GM18499 (cell line): ENCODE measurements around the gene FAM107A.

ENCODE experiments used
- ATAC-seq: cut with Tn5 transposase; IDR thresholded peaks from one replicate; pipeline ENCODE4 v1.9.1; 2021; ENCODE audit warnings: moderate number of reproducible peaks; ENCODE audit not compliant: insufficient read depth, unreplicated experiment

The FAM107A gene

DNA sequence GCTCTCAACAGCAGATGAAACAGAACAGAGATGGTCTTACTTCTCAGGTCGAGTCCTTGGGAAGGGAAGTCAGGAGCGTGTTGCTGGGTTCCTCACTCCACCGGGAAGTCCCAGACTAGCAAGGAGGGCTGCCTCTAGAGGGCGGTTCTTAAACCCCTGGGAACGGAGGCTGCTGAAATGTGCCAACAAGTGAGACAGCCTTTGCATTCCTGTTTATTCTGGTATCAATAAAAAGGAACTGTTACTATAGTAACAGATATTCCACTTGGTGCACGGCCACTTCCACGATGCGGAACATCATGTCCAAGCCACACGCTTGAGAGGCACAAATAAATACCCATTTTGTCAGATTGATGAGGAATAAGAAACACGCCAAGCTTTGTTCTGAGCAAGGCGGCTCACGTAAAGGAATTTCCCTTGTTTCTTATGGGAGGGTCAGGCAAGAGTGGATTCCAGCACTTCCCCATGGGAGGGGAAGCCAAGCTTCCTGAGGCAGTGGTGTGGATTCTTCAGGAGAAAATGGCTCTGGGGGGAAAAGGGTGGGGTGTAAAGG, at the start of gene FAM107A:
TSS of gene FAM107A (minus strand) at position 123 of the 553 bp plus-strand sequence. CDS start 7,531 bp downstream, outside the sequence.
- no peak for ATAC-seq

- no peak for ATAC-seq
These were observed 48.1 kb upstream of the FAM107A start for GRCh38 chr3:58625196-58625824.

- ATAC-seq = no peak
These were observed 47.4 kb upstream of the FAM107A start for GRCh38 chr3:58624550-58624949.

DNA sequence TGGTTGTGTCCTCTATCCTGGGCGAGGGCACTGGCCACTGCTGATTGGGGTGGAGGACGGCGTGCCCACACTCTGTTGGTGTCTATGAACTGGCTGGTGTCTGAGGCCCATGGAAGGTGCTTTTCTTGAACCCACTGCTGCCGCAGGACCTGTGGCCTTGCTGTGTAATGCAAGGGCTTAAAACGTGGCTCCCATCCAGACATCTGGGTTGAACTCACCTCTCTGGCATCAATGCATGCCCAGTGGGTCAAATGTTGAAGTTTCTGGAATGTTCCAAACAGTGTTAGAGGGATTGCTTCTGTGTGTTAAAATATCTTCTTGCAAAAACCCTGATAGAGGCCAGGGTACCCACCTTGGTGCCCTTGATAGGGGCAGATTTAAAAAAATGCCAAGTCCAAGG, 46.8 kb upstream of the FAM107A start:
- ATAC-seq = no peak

GRCh38 chr3:58623478-58623877, 46.3 kb upstream of the FAM107A start:
- no peak for ATAC-seq

DNA sequence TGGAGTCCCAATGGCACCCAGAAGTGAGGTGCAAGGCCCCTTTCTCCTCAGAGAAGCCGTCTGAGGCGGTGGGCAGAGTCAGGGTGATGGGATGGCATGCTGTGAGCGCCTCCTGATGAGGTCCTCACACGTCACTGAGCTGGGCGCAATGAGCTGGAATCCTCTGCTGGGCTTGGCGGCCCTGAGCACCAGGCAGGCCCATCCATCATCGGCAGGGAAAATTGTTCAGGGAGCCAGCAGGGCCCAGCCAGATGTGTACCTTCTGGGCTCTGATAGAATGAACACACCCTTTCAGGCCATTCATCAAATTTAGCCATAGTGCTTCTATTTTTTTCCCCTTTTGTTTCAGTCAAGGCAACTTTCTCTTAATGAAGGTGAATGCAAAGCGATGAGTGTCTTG, 45.7 kb upstream of the FAM107A start:
- no peak for ATAC-seq

DNA sequence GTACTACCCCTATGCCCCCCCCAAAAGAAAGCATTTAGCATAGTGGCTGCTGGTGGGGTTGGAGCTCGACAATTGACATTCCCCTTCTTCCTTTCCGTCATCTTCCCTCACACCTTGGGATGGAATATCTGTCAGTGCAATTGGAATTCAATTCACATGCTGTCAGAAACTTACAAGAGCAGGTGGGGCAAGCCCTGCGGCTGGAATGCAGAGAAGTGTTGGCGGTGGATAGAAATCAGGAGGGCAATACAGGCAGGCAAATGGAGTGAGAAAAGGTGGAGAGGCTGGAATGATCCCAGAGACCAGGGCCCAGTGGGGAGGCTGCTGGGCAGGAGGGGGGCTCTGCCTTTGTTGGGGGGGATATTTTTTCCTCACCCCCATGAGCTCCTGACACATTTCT, 45.2 kb upstream of the FAM107A start:
- ATAC-seq = no peak

GRCh38 chr3:58621086-58621830, 44.1 kb upstream of the FAM107A start:
- no peak for ATAC-seq

- ATAC-seq = no peak
These were observed 43.2 kb upstream of the FAM107A start for GRCh38 chr3:58620421-58620820.

GRCh38 chr3:58617338-58617761, 40.2 kb upstream of the FAM107A start:
- no peak for ATAC-seq

DNA sequence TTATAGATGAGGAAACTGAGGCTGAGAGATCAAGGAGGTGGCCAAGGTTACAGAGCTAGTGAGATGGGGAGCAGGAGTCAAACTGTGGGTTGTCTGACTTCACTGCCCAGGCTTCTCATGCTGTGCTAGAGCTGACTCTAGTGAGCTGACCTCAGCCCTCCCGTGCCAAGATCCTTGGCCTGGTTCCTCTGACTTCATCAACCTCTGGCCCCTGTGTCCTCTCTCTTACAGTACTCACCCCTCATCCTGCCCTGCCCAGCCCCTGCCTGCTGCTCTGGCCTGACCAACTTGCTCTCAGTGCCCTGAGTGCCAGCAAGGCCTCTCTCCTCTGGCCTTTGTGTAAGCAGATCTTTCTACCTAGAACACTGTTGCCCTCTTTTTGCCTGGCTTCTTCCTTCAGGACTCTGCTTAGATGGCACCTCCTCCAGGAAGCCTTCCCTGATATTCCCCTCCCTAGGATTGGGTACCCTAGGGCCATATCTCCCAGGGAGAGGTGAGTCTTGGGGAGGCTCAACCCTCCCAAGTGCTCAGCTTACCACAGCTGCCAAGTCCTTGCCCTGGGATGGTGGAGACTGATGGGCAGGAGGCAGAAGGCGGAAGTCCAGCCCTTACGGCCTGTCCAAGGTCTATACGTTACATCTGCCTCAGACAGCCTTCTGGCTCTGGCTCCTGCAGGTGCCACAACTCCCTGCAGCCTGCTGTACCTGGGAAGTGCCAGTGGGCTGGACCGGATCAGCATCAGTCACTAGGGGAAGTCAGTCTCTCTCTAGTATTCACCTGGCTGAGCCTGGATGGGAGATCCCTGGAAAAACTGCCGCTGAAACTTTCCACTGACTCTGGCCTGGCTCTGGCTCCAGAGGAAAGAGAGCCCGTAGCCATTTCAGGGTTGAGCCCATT, 36.3 kb upstream of the FAM107A start:
- no peak for ATAC-seq

GRCh38 chr3:58612830-58613229, 35.6 kb upstream of the FAM107A start:
- ATAC-seq = no peak

DNA sequence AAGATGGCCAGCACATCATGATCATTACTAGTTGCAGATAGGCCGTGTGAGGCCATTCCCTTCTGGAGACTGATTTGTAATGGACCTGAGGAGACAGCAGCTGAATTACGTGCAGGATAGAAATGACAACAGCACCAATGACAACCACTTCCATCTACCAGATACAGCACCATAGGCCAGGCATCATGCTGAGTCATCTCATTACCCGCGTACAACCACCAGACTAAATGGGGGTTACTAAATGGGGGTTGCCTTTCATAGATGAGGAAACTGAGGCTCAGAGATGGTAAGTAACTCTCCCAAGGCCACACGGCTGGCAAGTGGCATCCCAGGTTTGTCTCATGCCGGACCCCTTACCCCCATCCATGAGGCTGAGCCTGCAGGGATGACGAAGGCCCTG, 32.8 kb upstream of the FAM107A start:
- no peak for ATAC-seq

DNA sequence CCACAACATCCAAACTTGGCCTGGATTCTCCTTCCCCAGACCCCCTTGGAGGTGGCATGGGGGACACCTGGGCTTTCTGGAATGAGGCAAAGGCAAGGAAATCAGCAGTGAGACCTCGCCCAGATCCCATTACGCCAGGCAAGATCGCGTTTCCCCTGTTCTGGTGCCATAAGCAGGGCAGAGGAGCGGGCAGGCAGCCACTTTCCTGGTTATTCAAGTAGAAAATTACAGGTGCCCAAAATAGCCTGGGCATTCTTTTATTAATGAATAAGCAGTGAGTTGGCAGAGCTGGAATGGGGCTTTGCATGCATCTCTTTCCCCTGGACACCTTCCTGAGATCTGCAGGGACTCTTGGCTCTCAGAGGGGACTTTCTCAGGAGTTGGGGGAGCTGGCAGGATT, 31.5 kb upstream of the FAM107A start:
- ATAC-seq = no peak

DNA sequence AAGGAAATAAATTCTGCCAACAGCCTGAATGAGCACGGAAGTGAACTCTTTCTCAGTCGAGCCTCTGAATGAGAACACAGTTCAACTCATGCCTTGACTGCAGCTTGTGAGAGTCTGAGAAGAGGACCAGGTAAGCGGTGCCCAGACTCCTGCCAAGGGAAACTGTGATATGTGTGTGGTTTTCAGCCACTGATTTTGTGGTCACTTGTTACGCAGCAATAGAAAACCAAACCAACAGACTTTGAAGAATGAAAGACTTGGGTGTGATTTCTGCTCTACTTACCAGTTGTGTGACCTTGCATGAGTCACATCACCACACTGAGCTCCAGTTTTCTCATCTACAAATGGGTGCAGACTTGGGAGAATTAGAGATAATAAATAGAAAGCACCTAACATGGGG, 30.6 kb upstream of the FAM107A start:
- no peak for ATAC-seq

- ATAC-seq = no peak
These were observed 29.5 kb upstream of the FAM107A start for GRCh38 chr3:58606693-58607092.

GRCh38 chr3:58604031-58604430, 26.8 kb upstream of the FAM107A start:
- no peak for ATAC-seq

DNA sequence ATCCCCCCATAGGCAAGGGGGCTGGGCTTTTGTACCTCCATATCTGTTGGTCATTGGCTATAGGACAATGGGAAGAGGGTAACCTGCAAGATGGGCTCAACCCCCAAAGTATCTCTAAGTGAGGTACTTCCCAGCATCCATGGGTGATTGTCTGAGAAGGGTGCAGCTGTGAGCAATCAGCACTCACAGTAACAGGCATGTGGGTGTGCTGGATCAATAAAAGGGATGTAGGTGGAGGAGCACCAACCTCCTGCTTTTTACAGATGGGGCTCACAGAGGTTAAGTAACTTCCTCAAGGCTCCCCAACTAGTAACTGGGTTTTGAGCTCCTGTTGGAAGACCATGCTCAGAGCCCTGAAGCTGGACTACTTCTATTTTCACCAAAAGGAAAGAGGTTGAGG, 26.4 kb upstream of the FAM107A start:
- no peak for ATAC-seq

- ATAC-seq = no peak
These were observed 20.6 kb upstream of the FAM107A start for GRCh38 chr3:58597770-58598310.

- ATAC-seq = no peak
These were observed 19.8 kb upstream of the FAM107A start for GRCh38 chr3:58596834-58597518.
